HG03565 (cell line): Measurements from ENCODE around the gene LSM10.
A peak's percentile ranks its signal among the peaks of the same experiment; 100 is the strongest.

Experiments used
- ATAC-seq: cut with Tn5 transposase; IDR thresholded peaks from one replicate; pipeline ENCODE4 v1.9.1; 2021; ENCODE audit warnings: mild to moderate bottlenecking, moderate library complexity; ENCODE audit not compliant: unreplicated experiment

The LSM10 gene

GRCh38 chr1:36385410-36386264 is 12.1 kb downstream of the LSM10 start, which contains the start of gene STK40:
STK40 (minus strand) TSS chr1:36385924; CDS start chr1:36361332, 24,592 bp downstream.
- peak; percentile 77 for ATAC-seq

- no peak for ATAC-seq
These were observed 12.9 kb downstream of the LSM10 start for GRCh38 chr1:36384542-36385409.

- ATAC-seq: no peak
These were observed 14.5 kb downstream of the LSM10 start for GRCh38 chr1:36383240-36383639.

- no peak for ATAC-seq
These were observed 15.0 kb downstream of the LSM10 start for GRCh38 chr1:36382669-36383068.

- ATAC-seq: no peak
These were observed 15.5 kb downstream of the LSM10 start for GRCh38 chr1:36382231-36382630.

- ATAC-seq: no peak
These were observed 16.3 kb downstream of the LSM10 start for GRCh38 chr1:36381405-36381804.

- no peak for ATAC-seq
These were observed 16.9 kb downstream of the LSM10 start for GRCh38 chr1:36380782-36381181.

- no peak for ATAC-seq
These were observed 17.5 kb downstream of the LSM10 start for GRCh38 chr1:36380143-36380619.

GRCh38 chr1:36377791-36378492 is 19.8 kb downstream of the LSM10 start:
- no peak for ATAC-seq

GRCh38 chr1:36372617-36373016 is 25.1 kb downstream of the LSM10 start:
- no peak for ATAC-seq

GRCh38 chr1:36369061-36369861 is 28.4 kb downstream of the LSM10 start:
- no peak for ATAC-seq

GRCh38 chr1:36367798-36368197 is 29.9 kb downstream of the LSM10 start:
- ATAC-seq: no peak

- no peak for ATAC-seq
These were observed 30.6 kb downstream of the LSM10 start for GRCh38 chr1:36367066-36367465.

- ATAC-seq: no peak
These were observed 31.5 kb downstream of the LSM10 start for GRCh38 chr1:36366091-36366661.

GRCh38 chr1:36365381-36365780 is 32.3 kb downstream of the LSM10 start:
- ATAC-seq: no peak

- no peak for ATAC-seq
These were observed 37.7 kb downstream of the LSM10 start for GRCh38 chr1:36359911-36360550.

GRCh38 chr1:36359383-36359782 is 38.3 kb downstream of the LSM10 start:
- no peak for ATAC-seq

GRCh38 chr1:36358514-36359084 is 39.1 kb downstream of the LSM10 start:
- no peak for ATAC-seq

GRCh38 chr1:36355811-36356210 is 41.9 kb downstream of the LSM10 start:
- no peak for ATAC-seq
